ENCODE measurements around the gene SDF4.

Gene SDF4

DNA sequence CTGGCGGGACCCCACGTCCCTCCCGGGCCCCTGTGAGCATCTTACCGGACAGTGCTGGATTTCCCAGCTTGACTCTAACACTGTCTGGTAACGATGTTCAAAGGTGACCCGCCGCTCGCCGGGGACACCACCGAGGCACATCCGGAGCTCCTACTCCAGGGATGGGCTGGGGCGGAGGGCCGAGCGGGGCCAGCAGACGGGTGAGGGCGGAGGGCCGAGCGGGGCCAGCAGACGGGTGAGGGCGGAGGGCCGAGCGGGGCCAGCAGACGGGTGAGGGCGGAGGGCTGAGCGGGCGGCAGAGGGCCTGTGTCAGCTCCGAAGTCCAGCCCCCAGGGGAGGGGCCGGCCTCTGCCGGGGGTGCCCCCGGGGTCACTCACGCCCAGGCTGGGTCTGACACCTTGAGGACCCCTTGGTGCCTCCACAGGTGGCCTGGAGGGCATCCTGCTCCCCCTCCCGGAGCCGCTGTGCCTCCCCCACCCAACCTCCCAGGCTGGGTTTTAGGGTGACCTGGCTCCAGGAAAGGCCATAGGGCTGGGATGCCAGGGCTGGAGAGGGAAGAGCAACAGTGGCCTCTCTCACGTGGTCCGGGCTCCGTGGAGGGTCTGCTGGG is 63.9 kb downstream of the SDF4 start:
- Histone ChIP-seq H3K79me2 (ENCODE audit: low read length) (no peaks in the 10 kb centered on the region), H3K27me3 (ENCODE audit: low read depth, low read length) (peaks cover 29% of the 10 kb centered on the region), H4K20me1 (ENCODE audit: insufficient read depth, low read length) (no peaks in the 10 kb centered on the region), H3K36me3 (replicated peaks; ENCODE audit: low read depth, low read length) (no peaks in the 10 kb centered on the region), H3K4me2 (ENCODE audit: low read length) (no peak overlapping the region), H3K4me3 (ENCODE audit: low read length) (no peak overlapping the region), H3K9ac (ENCODE audit: low read length) (no peak overlapping the region), H3K9me3 (ENCODE audit: insufficient read depth, low read length) (no peaks in the 10 kb centered on the region), H2AFZ (ENCODE audit: low read depth, low read length) (no peak overlapping the region), H3K27ac (ENCODE audit: low read length) (no peak overlapping the region), H3K4me1 (ENCODE audit: low read length) (peaks cover 42% of the 10 kb centered on the region)
- TF ChIP-seq, protein P1, sequence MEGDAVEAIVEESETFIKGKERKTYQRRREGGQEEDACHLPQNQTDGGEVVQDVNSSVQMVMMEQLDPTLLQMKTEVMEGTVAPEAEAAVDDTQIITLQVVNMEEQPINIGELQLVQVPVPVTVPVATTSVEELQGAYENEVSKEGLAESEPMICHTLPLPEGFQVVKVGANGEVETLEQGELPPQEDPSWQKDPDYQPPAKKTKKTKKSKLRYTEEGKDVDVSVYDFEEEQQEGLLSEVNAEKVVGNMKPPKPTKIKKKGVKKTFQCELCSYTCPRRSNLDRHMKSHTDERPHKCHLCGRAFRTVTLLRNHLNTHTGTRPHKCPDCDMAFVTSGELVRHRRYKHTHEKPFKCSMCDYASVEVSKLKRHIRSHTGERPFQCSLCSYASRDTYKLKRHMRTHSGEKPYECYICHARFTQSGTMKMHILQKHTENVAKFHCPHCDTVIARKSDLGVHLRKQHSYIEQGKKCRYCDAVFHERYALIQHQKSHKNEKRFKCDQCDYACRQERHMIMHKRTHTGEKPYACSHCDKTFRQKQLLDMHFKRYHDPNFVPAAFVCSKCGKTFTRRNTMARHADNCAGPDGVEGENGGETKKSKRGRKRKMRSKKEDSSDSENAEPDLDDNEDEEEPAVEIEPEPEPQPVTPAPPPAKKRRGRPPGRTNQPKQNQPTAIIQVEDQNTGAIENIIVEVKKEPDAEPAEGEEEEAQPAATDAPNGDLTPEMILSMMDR (IDR thresholded peaks at IDR 0.05; ENCODE audit: low read depth, low read length) = no peak
- no peak for TF ChIP-seq EZH2phosphoT487 (IDR thresholded peaks at IDR 0.05; ENCODE audit: low read depth)

DNA sequence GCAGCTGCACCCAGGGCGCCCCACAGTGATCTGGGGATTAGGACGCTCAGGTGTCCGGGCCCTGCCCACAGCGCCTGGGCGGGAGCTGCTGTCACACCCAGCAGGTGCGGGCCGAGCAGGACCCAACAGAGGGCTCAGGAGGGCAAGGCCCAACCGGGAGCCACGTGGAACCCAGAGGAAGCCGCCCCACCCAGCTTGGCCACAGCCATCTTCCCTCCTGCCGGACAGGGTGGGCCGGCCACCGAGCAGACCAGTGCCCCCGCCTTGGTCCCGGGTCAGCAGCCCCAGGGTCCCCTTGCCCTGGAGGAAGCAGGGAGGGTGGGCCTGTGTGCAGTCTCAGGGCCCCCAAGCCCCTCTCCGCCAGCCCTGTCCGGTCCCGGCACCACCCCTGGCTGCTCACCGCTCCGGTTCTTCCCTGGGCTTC is 64.4 kb downstream of the SDF4 start:
- Histone ChIP-seq H3K79me2 (ENCODE audit: low read length) (no peaks in the 10 kb centered on the region), H3K27ac (ENCODE audit: low read length) (no peak overlapping the region), H3K4me3 (ENCODE audit: low read length) (no peak overlapping the region), H4K20me1 (ENCODE audit: insufficient read depth, low read length) (no peaks in the 10 kb centered on the region), H2AFZ (ENCODE audit: low read depth, low read length) (no peak overlapping the region), H3K27me3 (ENCODE audit: low read depth, low read length) (peaks cover 29% of the 10 kb centered on the region), H3K9ac (ENCODE audit: low read length) (no peak overlapping the region), H3K9me3 (ENCODE audit: insufficient read depth, low read length) (no peaks in the 10 kb centered on the region), H3K36me3 (replicated peaks; ENCODE audit: low read depth, low read length) (no peaks in the 10 kb centered on the region), H3K4me1 (ENCODE audit: low read length) (peaks cover 41% of the 10 kb centered on the region), H3K4me2 (ENCODE audit: low read length) (no peak overlapping the region)
- TF ChIP-seq, protein P1 (IDR thresholded peaks at IDR 0.05; ENCODE audit: low read depth, low read length) = no peak
- no peak for TF ChIP-seq EZH2phosphoT487 (IDR thresholded peaks at IDR 0.05; ENCODE audit: low read depth)

All from OCI-LY3 (cell line).